ENCODE data around the gene HGFAC.

Gene HGFAC

GRCh38 chr4:3473996-3474765 is 32.4 kb downstream of the HGFAC start:
- no peak for DNase-seq (ENCODE audit: low spot score)

DNA sequence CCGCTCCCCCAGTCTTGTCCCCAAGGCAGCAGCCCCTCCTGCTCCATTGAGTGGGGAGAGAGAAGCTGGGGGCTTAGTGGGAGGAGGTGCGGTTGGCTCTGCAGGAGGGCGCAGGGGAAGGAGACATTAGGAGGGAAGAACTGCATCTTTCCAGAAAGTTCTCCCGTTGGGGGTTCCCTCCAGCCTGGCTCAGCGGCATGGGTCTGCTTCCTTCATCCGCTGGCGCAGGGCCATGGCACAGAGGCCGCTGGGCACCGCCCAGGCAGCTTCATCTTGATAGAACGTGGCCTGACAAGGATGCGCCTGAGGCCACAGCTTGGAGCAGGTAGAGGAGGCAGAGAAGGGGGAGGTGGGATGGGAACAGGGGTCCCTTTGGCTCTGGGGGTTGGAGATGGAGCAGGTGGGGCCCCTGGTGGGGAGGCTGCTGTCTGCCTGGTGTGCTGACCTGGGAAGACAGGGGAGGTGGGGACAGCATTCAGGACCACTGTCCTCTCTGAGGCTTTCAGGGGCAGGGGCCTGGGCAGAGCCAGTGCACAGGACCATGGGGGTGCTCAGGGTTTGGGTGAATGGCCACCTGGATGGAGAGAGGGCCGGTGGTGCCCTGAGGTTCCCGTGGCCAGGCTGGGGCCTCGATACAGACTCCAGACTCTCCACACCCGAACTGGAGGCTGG is 33.4 kb downstream of the HGFAC start:
- DNase-seq (ENCODE audit: low spot score), result no peak

- no peak for DNase-seq (ENCODE audit: low spot score)
Observed at GRCh38 chr4:3475713-3476260, 34.0 kb downstream of the HGFAC start.

DNA sequence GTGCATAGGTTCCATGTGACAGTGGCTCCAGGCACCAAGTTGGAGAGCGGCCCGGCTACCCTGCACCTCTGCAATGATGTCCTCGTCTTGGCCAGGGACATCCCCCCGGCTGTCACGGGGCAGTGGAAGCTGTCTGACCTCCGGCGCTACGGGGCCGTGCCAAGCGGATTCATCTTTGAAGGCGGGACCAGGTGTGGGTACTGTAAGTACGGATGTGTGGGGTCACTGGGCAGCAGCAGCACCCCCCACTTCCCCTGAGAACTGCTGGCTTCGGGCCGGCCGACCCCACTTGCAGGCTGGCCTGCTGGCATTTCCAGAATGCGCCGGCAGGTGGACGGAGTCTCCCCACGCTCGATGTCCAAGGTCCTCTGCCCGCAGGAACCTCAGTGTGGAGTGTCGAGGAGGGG is 34.6 kb downstream of the HGFAC start:
- no peak for DNase-seq (ENCODE audit: low spot score)

- DNase-seq (ENCODE audit: low spot score), result no peak
Observed at GRCh38 chr4:3476936-3477749, 35.4 kb downstream of the HGFAC start.

DNA sequence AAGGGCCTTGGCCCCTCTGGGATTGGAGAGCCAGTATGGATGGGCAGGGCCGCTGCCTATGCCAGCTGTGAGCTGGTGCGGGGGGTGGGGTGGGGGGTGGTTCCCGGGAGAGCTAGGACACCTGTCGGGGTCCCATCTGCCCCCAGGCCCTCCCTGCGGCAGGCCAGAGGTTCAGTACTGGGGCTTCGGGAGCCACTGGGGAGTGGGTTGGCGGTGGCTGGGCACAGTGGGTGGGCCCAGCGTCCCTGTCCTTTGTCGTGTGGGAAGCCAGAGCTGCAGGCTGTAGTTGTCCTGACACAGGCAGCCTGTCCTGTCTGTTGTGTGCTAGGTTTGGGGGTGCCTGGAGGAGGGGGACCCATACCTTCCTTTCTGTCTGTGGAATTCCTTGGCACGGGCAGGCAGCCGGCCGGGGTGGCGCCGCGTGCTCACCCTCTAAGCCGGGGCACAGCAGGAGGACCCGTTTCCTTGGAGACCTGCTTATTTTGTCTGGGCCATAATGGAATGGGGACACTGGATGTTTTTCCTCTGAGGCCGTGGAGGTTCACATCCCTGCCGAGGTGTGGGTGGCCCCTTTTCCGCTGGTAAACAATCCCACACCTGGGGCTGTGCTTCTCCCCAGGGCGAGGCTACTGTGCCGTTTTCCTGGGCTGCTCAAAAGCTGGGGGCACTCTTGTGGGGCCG is 36.1 kb downstream of the HGFAC start:
- DNase-seq (ENCODE audit: low spot score), result no peak

DNA sequence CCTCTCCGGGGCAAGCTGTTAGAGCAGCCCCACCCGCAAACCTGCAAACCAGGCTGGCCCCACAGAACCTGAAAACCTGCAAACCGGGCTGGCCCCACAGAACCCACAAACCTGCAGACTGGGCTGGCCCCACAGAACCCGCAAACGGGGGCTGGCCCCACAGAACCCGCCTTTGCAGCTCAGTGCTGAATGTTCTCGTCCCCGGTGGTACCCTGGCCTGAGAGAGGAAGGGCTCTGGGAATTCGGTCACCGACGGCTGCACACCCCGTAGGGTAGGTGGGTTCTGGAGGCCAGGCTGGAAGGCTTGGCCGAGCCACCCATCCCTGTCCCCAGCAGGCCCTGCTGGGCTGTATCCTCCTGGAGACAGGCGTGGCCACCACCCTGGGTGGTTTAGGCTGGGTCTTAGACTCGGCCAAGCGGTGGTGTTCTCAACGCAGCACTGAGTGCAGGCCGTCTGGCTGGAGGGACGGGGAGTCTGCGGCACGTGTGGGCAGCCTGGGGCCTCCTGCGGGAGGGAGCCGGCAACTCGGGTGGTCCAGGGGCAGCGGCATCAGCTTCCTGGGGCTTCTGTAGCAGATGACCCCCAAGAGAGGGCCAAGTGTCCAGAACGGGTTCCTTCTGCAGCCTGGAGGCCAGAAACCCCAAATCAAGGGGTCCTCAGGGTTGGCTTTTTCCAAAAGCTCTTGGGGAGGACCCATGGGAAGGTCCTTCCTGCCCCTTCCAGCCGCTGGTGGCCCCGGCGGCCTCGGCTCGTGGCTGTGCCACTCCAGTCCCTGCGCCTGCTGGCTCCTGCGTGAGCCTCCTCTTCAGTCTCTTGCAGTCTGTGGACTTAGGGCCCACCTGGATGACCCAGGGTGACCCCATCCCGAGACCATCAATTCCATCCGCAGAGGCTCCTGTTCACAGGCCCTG is 36.9 kb downstream of the HGFAC start:
- no peak for DNase-seq (ENCODE audit: low spot score)

DNA sequence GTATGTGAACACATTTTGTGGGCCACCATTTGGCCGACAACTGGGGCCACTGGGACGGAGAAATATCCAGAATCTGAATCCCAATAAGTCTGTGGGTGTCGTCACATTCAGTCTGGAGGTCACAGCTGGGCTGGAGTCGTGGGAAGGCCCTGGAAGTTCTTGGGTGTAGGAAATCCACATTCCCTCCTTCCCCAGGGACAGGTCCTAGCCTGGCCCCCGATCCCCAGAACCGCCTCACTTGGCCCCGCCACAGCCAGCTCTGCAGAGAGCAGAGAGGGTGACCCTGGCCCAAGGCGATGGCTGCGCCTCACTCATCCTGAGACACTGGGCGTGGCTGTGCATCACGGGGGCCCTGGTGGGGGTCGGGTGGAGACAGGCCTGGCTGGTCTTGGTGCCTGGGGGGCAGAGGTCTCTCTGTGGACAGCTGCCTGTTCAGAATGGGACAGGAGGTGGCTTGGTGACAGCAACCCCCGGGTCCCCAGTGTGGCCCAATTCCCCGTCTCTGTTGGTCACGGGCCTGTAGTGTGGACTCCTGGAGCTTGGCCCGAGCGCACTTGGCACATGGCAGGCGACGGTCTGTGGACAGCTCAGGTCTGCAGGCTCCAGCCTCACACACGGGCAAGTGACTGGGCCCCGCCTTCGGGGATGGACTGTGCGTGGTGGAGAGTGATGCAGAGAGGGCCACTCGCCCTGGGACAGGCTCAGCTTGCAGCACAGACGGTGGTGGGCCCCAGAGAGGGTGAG is 37.8 kb downstream of the HGFAC start:
- no peak for DNase-seq (ENCODE audit: low spot score)

DNA sequence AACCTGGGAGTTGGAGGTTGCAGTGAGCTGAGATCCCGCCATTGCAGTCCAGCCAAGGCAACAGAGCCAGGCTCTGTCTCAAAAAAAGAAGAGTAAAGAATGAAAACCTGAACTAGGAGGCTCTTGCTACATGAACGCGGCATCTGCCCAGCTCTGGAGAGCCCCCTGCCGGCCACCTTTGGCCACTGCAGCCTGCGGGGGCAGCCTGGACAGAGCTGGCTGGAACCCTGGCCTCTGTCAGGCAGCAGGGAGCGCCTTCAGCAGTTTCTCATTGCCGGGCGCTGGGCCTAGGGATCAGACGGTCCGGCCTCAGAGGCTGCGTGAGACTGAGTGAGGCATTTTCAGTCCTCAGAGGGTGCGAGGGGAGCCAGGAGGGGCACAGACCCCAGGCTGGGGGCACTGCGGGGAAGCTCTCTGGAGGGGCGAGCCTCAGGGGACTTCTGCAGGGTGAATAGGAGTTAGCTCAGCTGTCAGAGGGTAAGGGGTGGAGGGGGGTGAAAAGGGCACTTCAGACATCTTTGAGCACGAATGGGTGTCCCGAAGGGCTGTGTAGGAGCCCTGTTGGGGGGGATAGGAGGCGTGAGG is 38.9 kb downstream of the HGFAC start:
- DNase-seq (ENCODE audit: low spot score), result peak; percentile 90

DNA sequence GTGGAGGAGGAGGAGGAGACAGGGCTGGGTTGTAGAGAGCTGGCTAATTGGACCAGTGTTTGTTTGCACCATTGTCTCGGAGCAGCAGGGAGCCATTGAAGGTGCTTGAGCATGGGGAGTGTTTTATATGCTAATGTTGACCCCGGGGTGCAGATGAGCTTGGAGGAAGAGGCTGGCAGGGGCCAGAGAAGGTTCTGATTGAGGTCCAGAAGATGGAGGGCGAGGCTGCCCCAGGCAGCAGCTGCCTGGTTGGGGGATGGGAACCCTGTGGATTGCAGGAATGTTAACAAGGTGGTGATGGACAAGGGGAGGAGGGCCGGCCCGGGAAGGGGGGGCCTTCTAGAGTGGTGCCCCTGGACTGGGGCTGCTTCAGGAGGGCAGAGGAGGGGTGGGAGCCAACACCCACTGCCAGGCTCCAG is 39.4 kb downstream of the HGFAC start:
- DNase-seq (ENCODE audit: low spot score), result no peak

- DNase-seq (ENCODE audit: low spot score), result no peak
Observed at GRCh38 chr4:3481783-3482393, 40.1 kb downstream of the HGFAC start.

DNA sequence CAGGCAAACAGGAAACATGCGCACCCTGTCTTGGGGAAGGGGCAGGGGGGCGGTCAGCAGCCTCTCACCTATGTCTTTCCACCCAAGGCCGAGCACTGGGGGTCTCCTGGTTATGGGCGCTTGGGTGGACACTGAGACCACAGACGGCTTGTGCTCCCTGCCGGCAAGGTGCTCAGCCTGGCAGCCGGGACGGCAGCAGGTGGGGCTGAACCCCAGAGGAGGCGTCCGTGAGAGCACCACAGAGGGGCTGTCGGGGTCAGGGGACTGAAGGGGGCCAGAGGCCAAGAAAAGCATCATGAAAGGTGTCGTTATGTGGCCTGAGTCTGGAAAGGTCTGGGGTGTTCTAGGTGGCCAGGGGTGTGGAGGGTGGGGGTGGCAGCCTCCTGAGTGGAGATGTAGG is 40.9 kb downstream of the HGFAC start:
- DNase-seq (ENCODE audit: low spot score), result no peak

DNA sequence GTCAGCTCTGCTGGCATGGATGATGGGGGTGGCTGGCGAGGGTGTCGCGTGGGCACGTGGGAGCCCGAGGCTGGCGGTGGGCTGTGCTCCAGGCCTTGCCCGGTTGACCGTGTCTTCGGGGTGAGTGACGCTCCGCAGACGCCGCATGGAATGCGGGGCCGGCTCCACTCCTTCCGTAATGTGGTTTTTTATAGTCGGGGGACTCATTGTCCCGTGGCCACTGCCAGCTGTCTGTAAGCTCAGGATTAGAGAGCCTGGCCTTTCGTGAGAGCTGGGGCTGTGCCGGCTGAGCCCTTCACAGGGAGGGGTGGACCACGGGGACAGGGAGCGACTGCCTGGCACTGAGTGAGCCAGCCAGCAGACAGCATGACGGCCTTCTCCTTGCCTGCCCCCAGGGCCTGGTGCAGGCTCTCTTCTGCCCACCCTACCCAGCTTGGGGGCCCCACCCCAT is 41.7 kb downstream of the HGFAC start:
- no peak for DNase-seq (ENCODE audit: low spot score)

DNA sequence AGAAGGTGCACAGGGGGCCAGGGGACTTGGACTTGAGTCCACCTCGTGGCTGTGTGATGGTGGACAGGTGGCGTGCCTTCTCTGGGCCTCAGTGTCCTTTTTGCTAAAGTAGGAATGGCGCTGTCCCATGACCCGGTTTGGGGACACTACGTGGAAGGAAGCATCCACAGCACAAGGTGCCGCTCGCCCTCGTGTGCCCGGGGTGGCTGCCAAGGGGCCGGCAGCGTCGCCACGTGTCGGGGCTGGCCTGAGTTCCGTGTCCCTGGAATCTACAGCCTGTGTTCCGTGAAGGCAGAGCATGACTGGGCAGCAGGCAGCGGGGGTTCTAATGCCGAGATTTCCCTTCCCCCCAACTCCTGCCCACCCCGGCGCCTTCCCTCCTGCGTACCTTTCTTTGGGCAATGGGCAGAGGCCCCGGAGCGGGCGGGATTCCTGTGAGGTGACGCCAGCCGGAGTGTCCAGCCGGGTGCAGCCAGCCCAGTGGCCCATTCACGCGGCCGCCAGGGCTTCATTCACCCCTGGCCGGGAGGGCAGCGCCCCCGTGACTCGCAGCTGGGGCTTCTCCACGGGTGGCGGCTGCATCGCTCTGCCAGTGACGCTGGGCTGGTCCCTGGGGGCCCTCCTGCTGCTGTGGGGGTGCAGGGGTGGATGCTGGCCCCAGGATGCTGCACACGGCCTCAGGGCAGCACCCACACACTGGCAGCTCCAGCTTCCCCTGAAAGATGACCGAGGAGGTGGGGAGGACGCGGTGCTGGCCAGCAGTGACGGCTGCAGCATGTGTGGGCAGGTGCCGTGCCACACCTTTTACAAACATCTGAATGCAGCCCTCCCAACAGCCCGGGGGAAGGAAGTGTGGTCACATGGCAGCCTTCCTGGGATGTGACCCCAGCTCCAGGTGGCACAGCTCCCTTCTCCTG is 42.5 kb downstream of the HGFAC start:
- no peak for DNase-seq (ENCODE audit: low spot score)

DNA sequence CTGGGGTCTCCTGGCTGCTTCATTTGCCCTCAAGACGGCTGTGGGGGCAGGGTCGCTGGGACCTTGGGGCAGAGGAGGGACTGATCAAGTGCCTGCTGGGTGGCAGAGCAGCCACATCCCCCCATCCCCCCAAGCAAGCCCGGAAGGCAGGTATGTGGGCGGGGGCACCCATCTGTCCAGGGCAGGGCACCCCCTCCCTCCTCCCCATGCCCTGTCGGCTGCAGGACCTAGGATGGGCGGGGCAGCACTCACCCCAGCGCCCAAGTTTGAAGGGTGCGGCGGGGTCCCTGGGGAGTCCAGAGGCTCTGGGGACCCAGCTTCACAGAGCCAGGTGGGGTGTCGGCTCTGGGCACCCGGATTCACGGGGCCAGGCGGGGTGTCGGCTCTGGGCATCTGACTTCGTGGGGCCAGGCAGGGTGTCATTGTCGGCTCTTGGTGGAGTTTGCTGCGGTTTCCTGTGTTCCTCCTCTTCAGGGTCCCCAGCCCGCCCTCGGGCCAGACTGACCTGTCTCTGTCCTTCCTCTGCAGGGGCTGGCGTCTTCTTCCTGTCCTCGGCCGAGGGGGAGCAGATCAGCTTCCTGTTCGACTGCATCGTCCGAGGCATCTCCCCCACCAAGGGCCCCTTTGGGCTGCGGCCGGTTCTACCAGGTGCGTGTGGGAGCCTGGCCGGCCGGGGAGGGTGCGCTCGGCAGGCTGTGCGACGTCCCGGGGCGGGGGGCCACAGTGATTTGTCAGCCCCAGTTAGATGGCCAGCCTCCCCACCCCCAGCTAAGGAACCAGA is 43.4 kb downstream of the HGFAC start:
- no peak for DNase-seq (ENCODE audit: low spot score)

DNA sequence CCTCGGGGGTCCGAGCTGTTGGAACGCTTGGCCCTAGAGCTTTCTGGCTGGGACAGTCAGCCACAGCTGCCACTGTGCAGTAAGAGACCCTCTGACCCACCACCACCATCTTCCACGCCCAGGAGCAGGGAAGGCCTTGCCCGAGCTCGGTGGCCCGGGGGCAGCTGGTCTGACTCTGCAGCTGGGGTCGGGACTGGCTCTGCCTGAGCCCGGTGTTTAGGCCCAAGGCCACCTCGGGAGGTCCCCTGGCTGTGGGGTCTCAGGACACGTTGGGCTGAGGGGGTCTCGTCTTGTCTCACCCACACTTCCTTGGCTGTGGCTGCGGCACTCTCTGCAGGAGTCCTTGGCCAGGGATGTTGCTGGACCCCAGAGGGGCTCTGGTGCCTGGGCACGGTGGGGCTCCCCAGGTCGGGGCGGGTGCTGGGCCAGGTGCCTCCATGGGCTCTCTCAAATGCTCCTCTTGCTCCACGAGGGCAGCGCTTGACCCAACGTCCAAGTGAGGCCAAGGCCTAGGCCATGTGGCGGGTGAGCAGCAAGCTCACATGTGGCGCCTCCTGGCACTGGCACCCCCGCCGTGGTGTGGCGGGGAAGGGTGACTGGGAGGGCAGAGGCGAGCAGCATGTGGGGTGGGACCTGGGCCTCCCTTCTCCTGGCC is 44.2 kb downstream of the HGFAC start:
- no peak for DNase-seq (ENCODE audit: low spot score)

All from iPS-NIHi11 (cell line).